Astrocyte of the cerebellum (primary cell): ENCODE results near the gene TGFBR3L.

Experiments used
- DNase-seq: peaks from one replicate; pipeline ENCODE4 v3.0.0-alpha.2; 2011; ENCODE audit warnings: low read depth
- H3K4me3 ChIP-seq: 2 replicates; pipeline ENCODE4 v1.5.1; 2011; ENCODE audit warnings: mild to moderate bottlenecking, low read depth, low read length, moderate library complexity
- CTCF ChIP-seq: IDR thresholded peaks from 2 replicates; pipeline ENCODE4 v1.5.1; 2012; ENCODE audit warnings: low read length, low read depth, moderate library complexity, mild to moderate bottlenecking; ENCODE audit errors: missing control alignments
- in situ Hi-C: cut with HindIII; loops from 2 replicates; pipeline ENCODE4 v1.10.0; 2017; ENCODE audit warnings: low sequenced_read_pairs

TGFBR3L gene

GRCh38 chr19:7869453-7869909 is 45.1 kb upstream of the TGFBR3L start:
- TF ChIP-seq CTCF = no peak
- peak overlapping the region; percentile 19 for H3K4me3 ChIP-seq
- DNase-seq = no peak
- in situ Hi-C loops = no loop called here

- H3K4me3 ChIP-seq = peak overlapping the region; percentile 19
- TF ChIP-seq CTCF = no peak
- DNase-seq = no peak
- in situ Hi-C loops = no loop called here
Measured at GRCh38 chr19:7869910-7870511, 44.6 kb upstream of the TGFBR3L start.

- DNase-seq = no peak
- no peak overlapping the region for H3K4me3 ChIP-seq
- in situ Hi-C loops = no loop called here
- no peak for TF ChIP-seq CTCF
Measured at GRCh38 chr19:7870571-7871436, 43.8 kb upstream of the TGFBR3L start.

- peak overlapping the region; percentile 18 for H3K4me3 ChIP-seq
- TF ChIP-seq CTCF = no peak
- in situ Hi-C loops = no loop called here
- peak; percentile 72 for DNase-seq
Measured at GRCh38 chr19:7871437-7872305, 43.0 kb upstream of the TGFBR3L start.

- in situ Hi-C loops = no loop called here
- TF ChIP-seq CTCF = no peak
- no peak for DNase-seq
- H3K4me3 ChIP-seq = no peak overlapping the region
Measured at GRCh38 chr19:7872306-7873204, 42.1 kb upstream of the TGFBR3L start.
